Dedifferentiated amniotic fluid mesenchymal stem cell (primary cell): ENCODE measurements around the gene NET1.

Experiments used
- DNase-seq: peaks from one replicate; pipeline ENCODE4 v3.0.0-alpha.2; 2016; ENCODE audit errors: extremely low spot score

The NET1 gene

GRCh38 chr10:5485290-5485689 is 72.9 kb downstream of the NET1 start:
- DNase-seq, result no peak

GRCh38 chr10:5485948-5486852 is 73.8 kb downstream of the NET1 start:
- no peak for DNase-seq

GRCh38 chr10:5486853-5487235 is 74.5 kb downstream of the NET1 start:
- no peak for DNase-seq

GRCh38 chr10:5488272-5489161 is 76.2 kb downstream of the NET1 start:
- no peak for DNase-seq

GRCh38 chr10:5490032-5490431 is 77.7 kb downstream of the NET1 start:
- no peak for DNase-seq

GRCh38 chr10:5490698-5491464 is 78.5 kb downstream of the NET1 start:
- no peak for DNase-seq

GRCh38 chr10:5491477-5491876 is 79.1 kb downstream of the NET1 start:
- no peak for DNase-seq

GRCh38 chr10:5492322-5492855 is 80.0 kb downstream of the NET1 start:
- no peak for DNase-seq

- DNase-seq, result no peak
Observed at GRCh38 chr10:5492929-5493576, 80.7 kb downstream of the NET1 start.

GRCh38 chr10:5493691-5494090 is 81.3 kb downstream of the NET1 start:
- no peak for DNase-seq

- DNase-seq, result no peak
Observed at GRCh38 chr10:5494611-5495010, 82.3 kb downstream of the NET1 start.

GRCh38 chr10:5496261-5497250 is 84.2 kb downstream of the NET1 start:
- DNase-seq, result no peak

GRCh38 chr10:5497289-5497688 is 84.9 kb downstream of the NET1 start:
- DNase-seq, result no peak

- no peak for DNase-seq
Observed at GRCh38 chr10:5497948-5498730, 85.8 kb downstream of the NET1 start.

GRCh38 chr10:5498791-5499492 is 86.6 kb downstream of the NET1 start:
- no peak for DNase-seq

GRCh38 chr10:5499493-5500140 is 87.3 kb downstream of the NET1 start, which contains the start of gene CALML5:
TSS of gene CALML5 (minus strand) at chr10:5499570. CDS start at chr10:5499438, 132 bp downstream.
- DNase-seq, result no peak

GRCh38 chr10:5500162-5500670 is 87.9 kb downstream of the NET1 start:
- no peak for DNase-seq

GRCh38 chr10:5500910-5501309 is 88.6 kb downstream of the NET1 start:
- no peak for DNase-seq
